Cardiac muscle cell (in vitro differentiated cells and primary cell): ENCODE measurements around the gene NRG3. TPM values are rescaled to one million over a fixed set of nuclear protein-coding genes. Genes with fewer than 3 reads are reported as not detected.

Source experiments
- DNase-seq, 2 donors: peaks; one replicate each; pipeline versions ENCODE4 v3.0.0 to v3.0.0-alpha.2; 2010 to 2017; ENCODE audit warnings: low read depth in 1 of 2, low spot score in 1 of 2
- H3K27ac ChIP-seq: fragments of 200-600 bp; sonication (generic); 2 replicates; pipeline ENCODE4 v1.5.1; 2016
- H3K27me3 ChIP-seq: fragments of 200-600 bp; sonication (generic); 2 replicates; pipeline ENCODE4 v1.6.0; 2016; ENCODE audit warnings: control low read depth
- H3K36me3 ChIP-seq: fragments of 200-600 bp; sonication (generic); 2 replicates; pipeline ENCODE4 v1.5.1; 2016; ENCODE audit warnings: control low read depth
- H3K4me1 ChIP-seq: fragments of 200-600 bp; sonication (generic); 2 replicates; pipeline ENCODE4 v1.8.1; 2017; ENCODE audit warnings: low read depth, mild to moderate bottlenecking, mixed run types
- H3K4me3 ChIP-seq: fragments of 200-600 bp; sonication (generic); 2 replicates; pipeline ENCODE4 v1.5.1; 2016; ENCODE audit warnings: mild to moderate bottlenecking
- H3K9me3 ChIP-seq: fragments of 200-600 bp; sonication (generic); 2 replicates; pipeline ENCODE4 v1.5.1; 2017; ENCODE audit warnings: low read depth, mild to moderate bottlenecking, control low read depth
- polyA plus RNA-seq: library from polyadenylated mRNA; unstranded; fragments of >200 nt; fragmentation: Nextera tagmentation; extraction: Ambion mirVana; gene quantifications from 2 replicates; pipeline ENCODE4 v1.2.1, GENCODE V29; 2016
- total RNA-seq: library from RNA; depleted of rRNA; stranded (reverse); fragments of >200 nt; gene quantifications from 2 replicates; pipeline ENCODE4 v1.2.3, GENCODE V29; 2016
- TF ChIP-seq, protein P1 (sequence below): IDR thresholded peaks from 2 replicates; pipeline ENCODE4 v1.5.1; 2012; ENCODE audit warnings: low read depth, mild to moderate bottlenecking, low read length

The NRG3 gene
- total and polyA plus RNA-seq, 2 experiments from 2014 or later, result 0.48 to 0.55 TPM

- Histone ChIP-seq H3K36me3 (no peaks in the 10 kb centered on the region), H3K27ac (no peak overlapping the region), H3K27me3 (no peaks in the 10 kb centered on the region), H3K9me3 (no peaks in the 10 kb centered on the region), H3K4me3 (no peak overlapping the region), H3K4me1 (no peaks in the 10 kb centered on the region)
- TF ChIP-seq, protein P1, sequence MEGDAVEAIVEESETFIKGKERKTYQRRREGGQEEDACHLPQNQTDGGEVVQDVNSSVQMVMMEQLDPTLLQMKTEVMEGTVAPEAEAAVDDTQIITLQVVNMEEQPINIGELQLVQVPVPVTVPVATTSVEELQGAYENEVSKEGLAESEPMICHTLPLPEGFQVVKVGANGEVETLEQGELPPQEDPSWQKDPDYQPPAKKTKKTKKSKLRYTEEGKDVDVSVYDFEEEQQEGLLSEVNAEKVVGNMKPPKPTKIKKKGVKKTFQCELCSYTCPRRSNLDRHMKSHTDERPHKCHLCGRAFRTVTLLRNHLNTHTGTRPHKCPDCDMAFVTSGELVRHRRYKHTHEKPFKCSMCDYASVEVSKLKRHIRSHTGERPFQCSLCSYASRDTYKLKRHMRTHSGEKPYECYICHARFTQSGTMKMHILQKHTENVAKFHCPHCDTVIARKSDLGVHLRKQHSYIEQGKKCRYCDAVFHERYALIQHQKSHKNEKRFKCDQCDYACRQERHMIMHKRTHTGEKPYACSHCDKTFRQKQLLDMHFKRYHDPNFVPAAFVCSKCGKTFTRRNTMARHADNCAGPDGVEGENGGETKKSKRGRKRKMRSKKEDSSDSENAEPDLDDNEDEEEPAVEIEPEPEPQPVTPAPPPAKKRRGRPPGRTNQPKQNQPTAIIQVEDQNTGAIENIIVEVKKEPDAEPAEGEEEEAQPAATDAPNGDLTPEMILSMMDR, result no peak
- no peak for DNase-seq
These were observed 146.0 kb downstream of the NRG3 start for GRCh38 chr10:82020999-82021398.

GRCh38 chr10:82027711-82028110 lies 152.7 kb downstream of the NRG3 start:
- Histone ChIP-seq H3K4me3 (no peak overlapping the region), H3K36me3 (no peaks in the 10 kb centered on the region), H3K27me3 (no peaks in the 10 kb centered on the region), H3K4me1 (no peaks in the 10 kb centered on the region), H3K9me3 (no peaks in the 10 kb centered on the region), H3K27ac (no peak overlapping the region)
- DNase-seq, result no peak
- TF ChIP-seq, protein P1, result no peak

DNA sequence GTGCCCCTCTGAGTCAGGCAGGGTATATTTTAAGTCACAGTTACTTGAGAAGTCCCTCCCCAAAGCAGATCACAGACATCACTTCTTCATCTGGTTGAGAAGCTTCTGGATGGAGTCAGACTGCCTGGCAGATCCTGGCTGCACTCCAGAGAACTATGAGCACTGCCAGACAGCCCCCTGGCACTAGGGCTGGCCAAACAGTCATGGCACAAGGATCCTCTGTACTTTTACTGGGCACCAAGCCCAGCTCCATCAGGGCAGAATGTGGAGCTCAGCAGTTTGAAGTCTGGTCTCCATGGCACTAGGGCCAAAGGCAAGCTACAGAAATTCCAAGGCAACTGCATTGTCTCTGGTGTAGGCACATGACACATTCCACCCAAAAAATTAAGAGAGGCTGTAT lies 162.1 kb downstream of the NRG3 start:
- no peaks in the 10 kb centered on the region for H3K4me1 ChIP-seq
- no peaks in the 10 kb centered on the region for H3K36me3 ChIP-seq
- no peaks in the 10 kb centered on the region for H3K27me3 ChIP-seq
- H3K4me3 ChIP-seq, result no peak overlapping the region
- TF ChIP-seq, protein P1, result no peak
- no peak for DNase-seq
- H3K9me3 ChIP-seq, result no peaks in the 10 kb centered on the region
- H3K27ac ChIP-seq, result no peak overlapping the region

GRCh38 chr10:82038587-82038986 lies 163.6 kb downstream of the NRG3 start:
- H3K27me3 ChIP-seq, result no peaks in the 10 kb centered on the region
- H3K36me3 ChIP-seq, result no peaks in the 10 kb centered on the region
- H3K27ac ChIP-seq, result no peak overlapping the region
- no peaks in the 10 kb centered on the region for H3K4me1 ChIP-seq
- TF ChIP-seq, protein P1, result no peak
- H3K9me3 ChIP-seq, result no peaks in the 10 kb centered on the region
- no peak overlapping the region for H3K4me3 ChIP-seq
- DNase-seq, result no peak

GRCh38 chr10:82040336-82040735 lies 165.3 kb downstream of the NRG3 start:
- H3K9me3 ChIP-seq, result no peaks in the 10 kb centered on the region
- TF ChIP-seq, protein P1, result no peak
- H3K4me1 ChIP-seq, result no peaks in the 10 kb centered on the region
- H3K4me3 ChIP-seq, result no peak overlapping the region
- H3K27me3 ChIP-seq, result no peaks in the 10 kb centered on the region
- DNase-seq, result no peak
- no peaks in the 10 kb centered on the region for H3K36me3 ChIP-seq
- no peak overlapping the region for H3K27ac ChIP-seq

DNA sequence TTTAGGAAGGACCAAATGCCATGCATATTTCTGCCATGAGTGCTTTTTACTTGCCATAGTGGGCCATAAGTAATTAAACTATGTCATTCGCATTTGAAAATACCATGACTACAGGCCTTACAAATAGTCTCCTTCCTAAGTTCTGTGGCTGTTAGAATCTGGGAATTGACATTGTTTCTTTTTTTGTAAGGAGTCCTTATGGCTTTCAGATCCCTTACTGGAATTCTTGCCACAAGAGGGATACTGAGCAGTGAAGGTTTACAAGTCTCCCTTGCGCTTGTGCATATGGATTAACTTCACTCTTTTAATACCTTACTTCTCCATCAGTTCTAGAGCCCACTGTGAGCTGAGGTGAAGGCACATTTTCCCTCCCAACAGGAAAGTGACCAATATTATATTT lies 166.0 kb downstream of the NRG3 start:
- TF ChIP-seq, protein P1, result no peak
- Histone ChIP-seq H3K9me3 (no peaks in the 10 kb centered on the region), H3K4me1 (no peaks in the 10 kb centered on the region), H3K36me3 (no peaks in the 10 kb centered on the region), H3K4me3 (no peak overlapping the region), H3K27me3 (no peaks in the 10 kb centered on the region), H3K27ac (no peak overlapping the region)
- no peak for DNase-seq
